Keratinocyte (primary cell): ENCODE results near the gene NHERF2. TPM values are rescaled to one million over a fixed set of nuclear protein-coding genes. Genes with fewer than 3 reads are reported as not detected.

Source experiments
- DNase-seq: peaks from one replicate; pipeline ENCODE4 v3.0.0-alpha.2; 2011; ENCODE audit warnings: low read depth, missing footprints, low spot score
- FAIRE-seq: peaks from 2 replicates; lab custom pipeline; 2011; peaks lifted over from hg19 to GRCh38; lab: Jason Lieb, UNC
- H2AFZ ChIP-seq: 2 replicates; pipeline ENCODE4 v1.6.0; 2012; ENCODE audit warnings: low read length, control low read depth, inconsistent platforms; ENCODE audit not compliant: control insufficient read depth
- H3K27ac ChIP-seq: 2 replicates; pipeline ENCODE4 v1.5.1; 2011; ENCODE audit warnings: low read length; ENCODE audit not compliant: control insufficient read depth, insufficient read depth
- H3K27me3 ChIP-seq: 3 replicates; pipeline ENCODE4 v1.6.0; 2011; ENCODE audit warnings: low read length; ENCODE audit not compliant: control insufficient read depth, insufficient read depth; ENCODE audit errors: extremely low read depth
- H3K36me3 ChIP-seq, 2 experiments: 2 replicates in 1 of 2; 3 replicates in 1 of 2; pipeline ENCODE4 v1.5.1; 2011; ENCODE audit warnings: low read length in 2 of 2, mild to moderate bottlenecking in 1 of 2; ENCODE audit not compliant: control insufficient read depth in 2 of 2, insufficient read depth in 2 of 2; ENCODE audit errors: extremely low read depth in 1 of 2
- H3K4me1 ChIP-seq: 3 replicates; pipeline ENCODE4 v1.5.1; 2011; ENCODE audit warnings: low read length; ENCODE audit not compliant: control insufficient read depth, insufficient read depth; ENCODE audit errors: extremely low read depth
- H3K4me2 ChIP-seq: 3 replicates; pipeline ENCODE4 v1.6.0; 2011; ENCODE audit warnings: low read depth, low read length; ENCODE audit not compliant: control insufficient read depth, insufficient read depth; ENCODE audit errors: extremely low read depth
- H3K4me3 ChIP-seq, 3 experiments: fragments of 200-600 bp in 1 of 3; sonication (generic) in 1 of 3; 2 replicates in 2 of 3; 3 replicates in 1 of 3; pipeline ENCODE4 v1.5.1; 2011 to 2016; ENCODE audit warnings: low read length in 3 of 3, mild to moderate bottlenecking in 3 of 3, control low read depth in 2 of 3, inconsistent platforms in 1 of 3, low read depth in 1 of 3, mixed read lengths in 1 of 3, mixed run types in 1 of 3, moderate library complexity in 1 of 3; ENCODE audit not compliant: control insufficient read depth in 2 of 3, insufficient read depth in 2 of 3; ENCODE audit errors: extremely low read depth in 1 of 3
- H3K79me2 ChIP-seq: 2 replicates; pipeline ENCODE4 v1.6.0; 2012; ENCODE audit warnings: low read length; ENCODE audit not compliant: control insufficient read depth, insufficient read depth
- H3K9ac ChIP-seq: 3 replicates; pipeline ENCODE4 v1.6.0; 2011; ENCODE audit warnings: low read length; ENCODE audit not compliant: control insufficient read depth, insufficient read depth; ENCODE audit errors: extremely low read depth
- H3K9me1 ChIP-seq: 3 replicates; pipeline ENCODE4 v1.6.0; 2011; ENCODE audit warnings: low read length; ENCODE audit not compliant: control insufficient read depth, insufficient read depth; ENCODE audit errors: extremely low read depth
- H3K9me3 ChIP-seq: 2 replicates; pipeline ENCODE4 v1.5.1; 2012; ENCODE audit warnings: low read depth, low read length; ENCODE audit not compliant: control insufficient read depth
- H4K20me1 ChIP-seq: 3 replicates; pipeline ENCODE4 v1.6.0; 2011; ENCODE audit warnings: low read length; ENCODE audit not compliant: control insufficient read depth, insufficient read depth; ENCODE audit errors: extremely low read depth
- CTCF ChIP-seq, 3 experiments: IDR thresholded peaks in 1 of 3; conservative IDR thresholded peaks in 1 of 3; optimal IDR thresholded peaks in 1 of 3; 2 replicates in 2 of 3; 3 replicates in 1 of 3; pipeline versions ENCODE3 to v1.5.1; 2011; ENCODE audit warnings: low read length in 3 of 3, mild to moderate bottlenecking in 3 of 3, moderate library complexity in 2 of 3, control low read depth in 1 of 3, inconsistent platforms in 1 of 3; ENCODE audit not compliant: insufficient read depth in 2 of 3; ENCODE audit errors: extremely low read depth in 1 of 3
- EZH2 ChIP-seq: IDR thresholded peaks from one replicate; pipeline ENCODE4 v1.6.1; 2012; ENCODE audit warnings: inconsistent platforms, mild to moderate bottlenecking, low read length, moderate library complexity
- dilution Hi-C: fragments of 300-500 bp; cut with MboI; formaldehyde crosslinking; loops from one replicate; pipeline ENCODE4 v1.7.0; 2020; ENCODE audit warnings: low sequenced_read_pairs; ENCODE audit not compliant: extremely low pct_ligation_motif_present
- polyA plus RNA-seq, 5 experiments: library from polyadenylated mRNA; depleted of rRNA in 3 of 5; stranded (reverse) in 3 of 5; stranded (forward) in 1 of 5; unstranded in 1 of 5; fragments of >200 nt; gene quantifications; 1 replicate in 1 of 5; 2 replicates in 3 of 5; 3 replicates in 1 of 5; pipeline versions ENCODE4 v1.2.1 to v1.2.3, GENCODE V29; 2011 to 2012; ENCODE audit warnings: missing spikeins in 2 of 5, low read depth in 1 of 5, low replicate concordance in 1 of 5

Gene NHERF2
- polyA plus RNA-seq, 1 donor (not counting 4 experiments of a cell fraction or from before 2014, with no cell fraction given), result 5.9 TPM

DNA sequence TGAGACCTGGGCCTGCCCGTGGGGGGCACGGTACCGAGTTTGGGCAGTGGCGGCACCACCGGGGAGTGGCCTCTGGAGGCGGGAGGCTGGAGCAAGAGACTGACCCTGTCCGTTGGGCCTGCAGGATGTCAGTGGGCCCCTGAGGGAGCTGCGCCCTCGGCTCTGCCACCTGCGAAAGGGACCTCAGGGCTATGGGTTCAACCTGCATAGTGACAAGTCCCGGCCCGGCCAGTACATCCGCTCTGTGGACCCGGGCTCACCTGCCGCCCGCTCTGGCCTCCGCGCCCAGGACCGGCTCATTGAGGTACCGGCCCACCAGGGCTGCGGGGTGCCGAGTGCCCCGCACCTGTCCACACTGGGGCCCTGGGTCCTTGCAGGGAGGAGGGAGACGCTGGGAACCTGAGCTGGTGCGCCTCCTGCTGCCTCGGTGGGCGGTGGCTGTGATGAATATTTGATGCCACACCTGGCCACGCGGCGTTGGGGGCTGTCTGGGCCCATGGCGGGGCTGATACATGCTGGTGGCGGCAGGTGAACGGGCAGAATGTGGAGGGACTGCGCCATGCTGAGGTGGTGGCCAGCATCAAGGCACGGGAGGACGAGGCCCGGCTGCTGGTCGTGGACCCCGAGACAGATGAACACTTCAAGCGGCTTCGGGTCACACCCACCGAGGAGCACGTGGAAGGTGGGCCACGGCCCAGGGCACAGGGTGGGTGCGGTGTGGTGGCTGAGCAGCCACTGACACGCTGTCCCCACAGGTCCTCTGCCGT lies 9.7 kb downstream of the NHERF2 start:
- FAIRE-seq (no peak), DNase-seq (no peak)
- no peak overlapping the region for H3K4me2 ChIP-seq
- no peak overlapping the region for H3K27ac ChIP-seq
- no peak overlapping the region for H3K4me3 ChIP-seq
- no peak overlapping the region for H2AFZ ChIP-seq
- H3K9me1 ChIP-seq, result no peaks in the 10 kb centered on the region
- H3K4me1 ChIP-seq, result peaks cover 9% of the 10 kb centered on the region
- H4K20me1 ChIP-seq, result no peaks in the 10 kb centered on the region
- no peak overlapping the region for H3K9ac ChIP-seq
- no peaks in the 10 kb centered on the region for H3K79me2 ChIP-seq
- no peaks in the 10 kb centered on the region for H3K9me3 ChIP-seq
- peaks cover 0 to 3% of the 10 kb centered on the region in 2 experiments for H3K36me3 ChIP-seq
- TF ChIP-seq EZH2, result no peak
- TF ChIP-seq CTCF (optimal IDR thresholded peaks at IDR 0.05 in 1 of 3, IDR thresholded peaks at IDR 0.05 in 1 of 3, conservative IDR thresholded peaks at IDR 0.05 in 1 of 3; ENCODE audit: extremely low read depth in 1 of 3, insufficient read depth in 2 of 3, low read length in 3 of 3), result no peak
- H3K27me3 ChIP-seq, result no peaks in the 10 kb centered on the region
- dilution Hi-C loops, result no loop called here

DNA sequence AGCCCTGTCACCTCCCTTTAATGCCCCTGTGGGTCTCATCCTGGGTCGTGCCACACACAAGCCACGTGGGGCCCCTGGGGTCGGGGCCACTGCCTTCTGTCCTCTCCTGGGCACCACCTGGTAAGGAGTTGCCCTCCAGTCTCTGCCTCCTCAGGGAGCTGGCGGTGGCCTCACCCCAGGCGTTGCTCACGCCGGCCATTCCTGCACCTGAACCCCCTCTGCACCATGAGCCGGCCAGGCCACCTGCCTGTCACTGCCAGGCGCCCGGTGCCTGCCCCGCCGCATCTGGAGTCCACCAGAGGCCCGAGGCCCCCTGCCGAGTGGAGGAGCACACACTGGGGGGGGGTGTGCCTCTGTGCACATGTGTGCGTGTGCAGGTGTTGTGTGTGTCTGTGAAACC lies 10.4 kb downstream of the NHERF2 start:
- dilution Hi-C loops, result no loop called here
- Histone ChIP-seq H3K79me2 (no peaks in the 10 kb centered on the region), H2AFZ (no peak overlapping the region), H3K9me3 (no peaks in the 10 kb centered on the region), H3K4me2 (no peak overlapping the region), H3K27me3 (no peaks in the 10 kb centered on the region), H3K9ac (no peak overlapping the region), H3K4me3 (no peak overlapping the region), H3K36me3 (peaks cover 0 to 3% of the 10 kb centered on the region in 2 experiments), H3K27ac (no peak overlapping the region), H3K9me1 (no peaks in the 10 kb centered on the region), H3K4me1 (peaks cover 9% of the 10 kb centered on the region), H4K20me1 (no peaks in the 10 kb centered on the region)
- DNase-seq (no peak), FAIRE-seq (no peak)
- TF ChIP-seq EZH2, result no peak
- no peak for TF ChIP-seq CTCF (optimal IDR thresholded peaks at IDR 0.05 in 1 of 3, IDR thresholded peaks at IDR 0.05 in 1 of 3, conservative IDR thresholded peaks at IDR 0.05 in 1 of 3; ENCODE audit: extremely low read depth in 1 of 3, insufficient read depth in 2 of 3, low read length in 3 of 3)
